Type B pancreatic cell (in vitro differentiated cells): ENCODE data around the gene GCK. TPM values are rescaled to one million over a fixed set of nuclear protein-coding genes. Genes with fewer than 3 reads are reported as not detected.
A peak's percentile ranks its signal among the peaks of the same experiment; 100 is the strongest.

Source experiments
- DNase-seq: peaks from one replicate; pipeline ENCODE4 v3.0.0; 2021; ENCODE audit warnings: mixed read lengths; ENCODE audit not compliant: unreplicated experiment; ENCODE audit errors: extremely low spot score
- H3K27ac Mint-ChIP-seq: 2 replicates; pipeline ENCODE4 v1.8.0; 2021; ENCODE audit warnings: mild to moderate bottlenecking, mixed read lengths
- H3K27me3 Mint-ChIP-seq: 2 replicates; pipeline ENCODE4 v1.8.0; 2021; ENCODE audit warnings: mixed read lengths
- H3K36me3 Mint-ChIP-seq: 2 replicates; pipeline ENCODE4 v1.8.0; 2021; ENCODE audit warnings: mixed read lengths
- H3K4me1 Mint-ChIP-seq: one replicate; pipeline ENCODE4 v1.8.0; 2021; ENCODE audit warnings: mixed read lengths; ENCODE audit not compliant: unreplicated experiment
- H3K4me3 Mint-ChIP-seq: 2 replicates; pipeline ENCODE4 v1.8.0; 2021; ENCODE audit warnings: mild to moderate bottlenecking, mixed read lengths
- H3K9me3 Mint-ChIP-seq: 2 replicates; pipeline ENCODE4 v1.8.0; 2021; ENCODE audit warnings: mixed read lengths
- total RNA-seq: library from RNA; stranded (reverse); gene quantifications from 2 replicates; pipeline ENCODE4 v1.2.1, GENCODE V29; 2021; ENCODE audit warnings: low replicate concordance
- TF ChIP-seq, protein P1 (sequence below): fragments of 200-600 bp; sonication (generic); conservative IDR thresholded peaks from 2 replicates; pipeline ENCODE4 v1.5.0; 2021; ENCODE audit warnings: antibody characterized with exemption, mild to moderate bottlenecking

The GCK gene
- total RNA-seq, 1 donor from 2014 or later: 5.6 TPM

DNA sequence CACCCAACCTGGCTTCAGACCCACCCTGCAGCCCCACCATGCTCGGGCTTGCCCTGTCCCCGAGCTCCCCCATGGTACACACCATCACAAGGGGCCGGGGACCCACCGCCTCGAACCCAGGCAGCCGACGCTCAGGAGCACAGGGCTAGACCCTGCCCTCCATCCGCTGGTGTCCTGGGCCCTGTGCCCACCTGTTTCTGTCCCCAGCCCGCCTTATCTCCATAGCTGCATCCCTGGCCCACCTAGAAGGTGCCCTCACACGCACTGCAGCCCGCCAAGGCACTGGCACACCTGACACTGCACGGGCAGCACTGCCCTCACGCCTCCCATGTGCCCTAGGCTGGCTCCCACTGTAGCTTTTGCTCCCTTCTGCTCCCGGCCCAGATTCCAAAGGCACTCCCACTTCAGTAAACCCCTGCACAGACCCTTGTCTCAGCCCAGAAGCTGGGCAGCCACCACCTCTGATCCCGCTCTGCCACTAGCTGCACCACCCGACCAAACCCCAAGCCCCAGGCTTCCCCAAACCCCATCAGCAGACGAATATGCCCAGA lies 28.7 kb upstream of the GCK start:
- H3K9me3 Mint-ChIP-seq: no peaks in the 10 kb centered on the region
- no peak overlapping the region for H3K4me3 Mint-ChIP-seq
- DNase-seq: no peak
- peaks cover 6% of the 10 kb centered on the region for H3K36me3 Mint-ChIP-seq
- TF ChIP-seq, protein P1, sequence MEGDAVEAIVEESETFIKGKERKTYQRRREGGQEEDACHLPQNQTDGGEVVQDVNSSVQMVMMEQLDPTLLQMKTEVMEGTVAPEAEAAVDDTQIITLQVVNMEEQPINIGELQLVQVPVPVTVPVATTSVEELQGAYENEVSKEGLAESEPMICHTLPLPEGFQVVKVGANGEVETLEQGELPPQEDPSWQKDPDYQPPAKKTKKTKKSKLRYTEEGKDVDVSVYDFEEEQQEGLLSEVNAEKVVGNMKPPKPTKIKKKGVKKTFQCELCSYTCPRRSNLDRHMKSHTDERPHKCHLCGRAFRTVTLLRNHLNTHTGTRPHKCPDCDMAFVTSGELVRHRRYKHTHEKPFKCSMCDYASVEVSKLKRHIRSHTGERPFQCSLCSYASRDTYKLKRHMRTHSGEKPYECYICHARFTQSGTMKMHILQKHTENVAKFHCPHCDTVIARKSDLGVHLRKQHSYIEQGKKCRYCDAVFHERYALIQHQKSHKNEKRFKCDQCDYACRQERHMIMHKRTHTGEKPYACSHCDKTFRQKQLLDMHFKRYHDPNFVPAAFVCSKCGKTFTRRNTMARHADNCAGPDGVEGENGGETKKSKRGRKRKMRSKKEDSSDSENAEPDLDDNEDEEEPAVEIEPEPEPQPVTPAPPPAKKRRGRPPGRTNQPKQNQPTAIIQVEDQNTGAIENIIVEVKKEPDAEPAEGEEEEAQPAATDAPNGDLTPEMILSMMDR: no peak
- peak overlapping the region; percentile 48 for H3K27ac Mint-ChIP-seq
- peaks cover 21% of the 10 kb centered on the region for H3K4me1 Mint-ChIP-seq
- no peaks in the 10 kb centered on the region for H3K27me3 Mint-ChIP-seq

DNA sequence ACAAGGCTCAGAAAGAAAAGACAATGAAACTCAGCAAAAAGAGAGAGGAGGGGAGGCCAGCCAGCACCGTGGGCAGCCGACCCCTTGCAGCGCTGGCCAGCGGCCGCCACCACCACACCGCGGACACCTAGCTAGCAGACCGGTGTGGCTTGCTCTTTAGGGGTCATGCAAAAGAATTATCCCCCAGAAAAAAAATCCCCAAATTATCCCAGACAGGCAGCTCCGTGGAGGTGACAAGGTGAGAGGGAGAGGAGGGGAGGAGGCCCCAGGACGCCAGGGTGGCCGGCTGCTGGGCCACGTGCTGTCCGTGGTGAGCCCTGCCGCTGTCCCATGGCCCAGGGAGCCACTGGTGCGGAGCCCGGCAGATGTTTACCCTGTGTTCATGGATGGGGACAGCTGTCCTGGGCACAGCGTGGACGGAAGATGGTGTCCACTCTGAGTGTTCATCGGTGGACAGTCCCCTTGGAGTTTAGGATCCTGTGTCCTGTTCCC lies 28.0 kb upstream of the GCK start:
- peaks cover 6% of the 10 kb centered on the region for H3K36me3 Mint-ChIP-seq
- no peak for DNase-seq
- TF ChIP-seq, protein P1: no peak
- H3K27ac Mint-ChIP-seq: no peak overlapping the region
- no peaks in the 10 kb centered on the region for H3K27me3 Mint-ChIP-seq
- no peak overlapping the region for H3K4me3 Mint-ChIP-seq
- peaks cover 21% of the 10 kb centered on the region for H3K4me1 Mint-ChIP-seq
- H3K9me3 Mint-ChIP-seq: no peaks in the 10 kb centered on the region

GRCh38 chr7:44216521-44217222 lies 27.4 kb upstream of the GCK start:
- no peak for DNase-seq

DNA sequence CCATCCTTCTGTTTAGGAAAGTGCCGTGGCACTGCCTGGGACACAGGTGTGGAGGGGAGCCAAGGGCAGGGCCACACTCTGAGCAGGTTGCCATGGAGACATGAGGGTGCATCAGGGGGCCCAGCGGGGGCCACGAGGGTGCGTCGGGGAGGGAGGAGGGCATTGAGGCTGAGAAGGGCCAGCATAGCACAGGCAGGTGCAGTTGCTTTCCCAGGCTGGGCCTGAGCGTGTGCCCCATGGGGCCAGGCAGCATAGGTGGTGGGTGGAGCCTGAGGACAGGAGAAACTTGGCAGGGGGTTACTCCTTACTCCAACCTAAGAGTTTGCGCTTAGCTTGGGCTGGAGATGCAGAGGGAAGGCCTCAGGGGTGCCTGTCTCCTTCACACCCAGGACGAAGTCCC lies 26.8 kb upstream of the GCK start:
- H3K4me3 Mint-ChIP-seq: no peak overlapping the region
- DNase-seq: no peak
- no peak overlapping the region for H3K27ac Mint-ChIP-seq
- peaks cover 6% of the 10 kb centered on the region for H3K36me3 Mint-ChIP-seq
- H3K27me3 Mint-ChIP-seq: no peaks in the 10 kb centered on the region
- H3K4me1 Mint-ChIP-seq: peaks cover 25% of the 10 kb centered on the region
- TF ChIP-seq, protein P1: no peak
- no peaks in the 10 kb centered on the region for H3K9me3 Mint-ChIP-seq

More at GRCh38 chr7:44216521-44217222, 27.4 kb upstream of the GCK start:
- Mint-ChIP-seq H3K9me3 (no peaks in the 10 kb centered on the region), H3K4me1 (peaks cover 25% of the 10 kb centered on the region), H3K27ac (no peak overlapping the region), H3K36me3 (peaks cover 6% of the 10 kb centered on the region), H3K27me3 (no peaks in the 10 kb centered on the region), H3K4me3 (no peak overlapping the region)
- TF ChIP-seq, protein P1: no peak

- TF ChIP-seq, protein P1: no peak
- no peak overlapping the region for H3K27ac Mint-ChIP-seq
- H3K27me3 Mint-ChIP-seq: no peaks in the 10 kb centered on the region
- peaks cover 8% of the 10 kb centered on the region for H3K36me3 Mint-ChIP-seq
- peaks cover 25% of the 10 kb centered on the region for H3K4me1 Mint-ChIP-seq
- no peak overlapping the region for H3K4me3 Mint-ChIP-seq
- no peak for DNase-seq
- no peaks in the 10 kb centered on the region for H3K9me3 Mint-ChIP-seq
Observed at GRCh38 chr7:44215531-44215930, 26.3 kb upstream of the GCK start.
